ENCODE measurements around the gene TLK1.
"Not testable (repeated sequence)": the region's sequence is repeated elsewhere in the genome, so short reads cannot be mapped to it uniquely, and the experiment has no call there.

TLK1 gene

GRCh38 chr2:171104379-171104778 lies 56.3 kb downstream of the TLK1 start:
- no peaks in the 10 kb centered on the region; a peak in 1 of 20 replicates for H3K4me1 ChIP-seq
- H3K9me3 ChIP-seq (replicated peaks in 1 of 11), result peaks cover 17 to 38% (median 30%) of the 10 kb centered on the region in 11 experiments
- no peaks in the 10 kb centered on the region for H3K27me3 ChIP-seq
- TF ChIP-seq Cebpa-rat (IDR thresholded peaks at IDR 0.05), result no peak
- peaks cover 46 to 84% (median 68%) of the 10 kb centered on the region in 11 experiments for H3K36me3 ChIP-seq
- peaks cover 4 to 86% (median 38%) of the 10 kb centered on the region in 11 experiments; a peak in 16 of 22 replicates for H4K20me1 ChIP-seq
- no peak overlapping the region for H3K4me3 ChIP-seq
- H3K27ac ChIP-seq, result no peak overlapping the region
- no peak overlapping the region for H3K9ac ChIP-seq
- no peak overlapping the region for H3K4me2 ChIP-seq

DNA sequence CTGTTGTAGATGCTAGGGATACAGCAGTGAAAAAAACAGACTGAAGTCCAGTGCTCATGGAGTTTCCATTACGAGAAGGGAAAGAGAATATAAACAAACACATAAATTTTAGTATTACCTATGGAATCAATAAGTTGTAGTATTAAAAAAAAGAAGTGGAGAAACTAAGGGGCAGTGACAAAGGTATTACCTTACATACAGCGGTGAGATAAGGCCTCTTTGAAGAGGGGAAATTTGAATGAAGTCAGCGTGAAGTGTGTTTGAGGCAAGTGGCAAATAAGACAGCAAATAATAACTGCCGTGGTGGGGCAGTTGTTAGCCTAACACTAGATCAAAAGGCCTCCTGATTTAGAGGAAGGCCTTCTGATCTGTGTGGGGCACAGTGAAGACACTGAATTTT lies 57.9 kb downstream of the TLK1 start:
- peaks cover 52 to 85% (median 74%) of the 10 kb centered on the region in 11 experiments for H3K36me3 ChIP-seq
- TF ChIP-seq Cebpa-rat (IDR thresholded peaks at IDR 0.05), result no peak
- H3K4me2 ChIP-seq, result no peak overlapping the region
- H3K9ac ChIP-seq, result no peak overlapping the region
- H3K27me3 ChIP-seq, result no peaks in the 10 kb centered on the region
- peaks cover 0 to 70% (median 22%) of the 10 kb centered on the region in 11 experiments; a peak in 14 of 22 replicates for H4K20me1 ChIP-seq
- H3K9me3 ChIP-seq (replicated peaks in 1 of 11), result peaks cover 33 to 51% (median 46%) of the 10 kb centered on the region in 11 experiments
- no peak overlapping the region for H3K4me3 ChIP-seq
- no peak overlapping the region for H3K27ac ChIP-seq
- no peaks in the 10 kb centered on the region; a peak in 1 of 20 replicates for H3K4me1 ChIP-seq

GRCh38 chr2:171100370-171100769 lies 60.3 kb downstream of the TLK1 start:
- H3K9me3 ChIP-seq (replicated peaks in 1 of 11), result peaks cover 52 to 67% (median 61%) of the 10 kb centered on the region in 11 experiments
- peaks cover 46 to 82% (median 75%) of the 10 kb centered on the region in 11 experiments for H3K36me3 ChIP-seq
- H3K4me1 ChIP-seq, result no peaks in the 10 kb centered on the region
- no peak overlapping the region; a peak in 1 of 20 replicates for H3K4me3 ChIP-seq
- no peak overlapping the region for H3K27ac ChIP-seq
- TF ChIP-seq Cebpa-rat (IDR thresholded peaks at IDR 0.05), result no peak
- no peak overlapping the region for H3K4me2 ChIP-seq
- H3K9ac ChIP-seq, result no peak overlapping the region
- no peaks in the 10 kb centered on the region for H3K27me3 ChIP-seq
- peaks cover 0 to 61% (median 11%) of the 10 kb centered on the region in 11 experiments; a peak in 12 of 22 replicates for H4K20me1 ChIP-seq

- Histone ChIP-seq H3K27ac (no peak overlapping the region), H3K36me3 (peaks cover 48 to 84% (median 68%) of the 10 kb centered on the region in 11 experiments)
Observed at GRCh38 chr2:171098607-171099006, 62.1 kb downstream of the TLK1 start.

GRCh38 chr2:171095014-171095582 lies 65.6 kb downstream of the TLK1 start:
- H3K27me3 ChIP-seq, result no peaks in the 10 kb centered on the region
- H3K4me3 ChIP-seq, result no peak overlapping the region
- H3K36me3 ChIP-seq, result peaks cover 41 to 79% (median 65%) of the 10 kb centered on the region in 11 experiments
- H3K4me2 ChIP-seq, result no peak overlapping the region
- no peak overlapping the region for H3K9ac ChIP-seq
- H3K4me1 ChIP-seq, result no peaks in the 10 kb centered on the region
- peaks cover 5 to 62% (median 42%) of the 10 kb centered on the region in 11 experiments; a peak in 15 of 22 replicates for H4K20me1 ChIP-seq
- no peak overlapping the region for H3K27ac ChIP-seq
- no peak for TF ChIP-seq Cebpa-rat (IDR thresholded peaks at IDR 0.05)
- peaks cover 41 to 55% (median 45%) of the 10 kb centered on the region in 11 experiments for H3K9me3 ChIP-seq (replicated peaks in 1 of 11)

More at GRCh38 chr2:171098607-171099006, 62.1 kb downstream of the TLK1 start:
- TF ChIP-seq Cebpa-rat (IDR thresholded peaks at IDR 0.05), result no peak
- H3K4me2 ChIP-seq, result no peak overlapping the region
- no peak overlapping the region; a peak in 1 of 20 replicates for H3K4me3 ChIP-seq
- peaks cover 52 to 69% (median 59%) of the 10 kb centered on the region in 11 experiments for H3K9me3 ChIP-seq (replicated peaks in 1 of 11)
- no peak overlapping the region for H3K9ac ChIP-seq
- no peaks in the 10 kb centered on the region for H3K4me1 ChIP-seq
- H3K27me3 ChIP-seq, result no peaks in the 10 kb centered on the region
- peaks cover 0 to 61% (median 26%) of the 10 kb centered on the region in 11 experiments; a peak in 16 of 22 replicates for H4K20me1 ChIP-seq

DNA sequence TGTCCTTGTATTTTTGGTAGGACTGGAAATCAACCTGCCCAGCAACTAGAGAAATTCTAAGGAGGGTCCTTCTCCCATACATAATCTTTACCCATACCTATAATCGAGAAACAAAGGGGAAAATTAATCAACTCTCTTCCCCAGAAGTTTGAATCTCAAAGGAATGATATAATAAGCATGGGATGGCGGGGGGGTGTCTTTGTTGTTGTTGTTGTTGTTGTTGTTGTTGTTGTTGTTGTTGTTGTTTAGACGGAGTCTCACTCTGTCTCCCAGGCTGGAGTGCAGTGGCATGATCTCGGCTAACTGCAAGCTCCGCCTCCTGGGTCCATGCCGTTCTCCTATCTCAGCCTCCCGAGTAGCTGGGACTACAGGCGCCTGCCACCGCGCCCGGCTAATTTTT lies 69.2 kb downstream of the TLK1 start:
- Histone ChIP-seq H3K36me3 (peaks cover 18 to 65% (median 33%) of the 10 kb centered on the region in 11 experiments), H4K20me1 (peaks cover 18 to 95% (median 68%) of the 10 kb centered on the region in 11 experiments; a peak in 19 of 22 replicates)

GRCh38 chr2:171089489-171089888 lies 71.2 kb downstream of the TLK1 start:
- no peak overlapping the region for H3K4me3 ChIP-seq
- no peak overlapping the region for H3K27ac ChIP-seq
- peaks cover 22 to 92% (median 70%) of the 10 kb centered on the region in 11 experiments; a peak in 19 of 22 replicates for H4K20me1 ChIP-seq
- H3K9me3 ChIP-seq (replicated peaks in 1 of 11), result peaks cover 0 to 4% (median 0%) of the 10 kb centered on the region in 11 experiments; a peak in 3 of 22 replicates
- peaks cover 18 to 56% (median 28%) of the 10 kb centered on the region in 11 experiments for H3K36me3 ChIP-seq
- no peak overlapping the region for H3K4me2 ChIP-seq
- H3K27me3 ChIP-seq, result no peaks in the 10 kb centered on the region
- no peak overlapping the region for H3K9ac ChIP-seq
- H3K4me1 ChIP-seq, result peaks cover 0 to 10% (median 0%) of the 10 kb centered on the region in 10 experiments; a peak in 2 of 20 replicates
- no peak for TF ChIP-seq Cebpa-rat (IDR thresholded peaks at IDR 0.05)

More for the DNA sequence above, 69.2 kb downstream of the TLK1 start:
- H3K27ac ChIP-seq, H3K4me2 ChIP-seq, H3K4me1 ChIP-seq, H3K9ac ChIP-seq, H3K4me3 ChIP-seq, H3K27me3 ChIP-seq: not testable (repeated sequence)
- H3K9me3 ChIP-seq (replicated peaks in 1 of 11), result peaks cover 5 to 19% (median 9%) of the 10 kb centered on the region in 11 experiments; a peak in 20 of 22 replicates

DNA sequence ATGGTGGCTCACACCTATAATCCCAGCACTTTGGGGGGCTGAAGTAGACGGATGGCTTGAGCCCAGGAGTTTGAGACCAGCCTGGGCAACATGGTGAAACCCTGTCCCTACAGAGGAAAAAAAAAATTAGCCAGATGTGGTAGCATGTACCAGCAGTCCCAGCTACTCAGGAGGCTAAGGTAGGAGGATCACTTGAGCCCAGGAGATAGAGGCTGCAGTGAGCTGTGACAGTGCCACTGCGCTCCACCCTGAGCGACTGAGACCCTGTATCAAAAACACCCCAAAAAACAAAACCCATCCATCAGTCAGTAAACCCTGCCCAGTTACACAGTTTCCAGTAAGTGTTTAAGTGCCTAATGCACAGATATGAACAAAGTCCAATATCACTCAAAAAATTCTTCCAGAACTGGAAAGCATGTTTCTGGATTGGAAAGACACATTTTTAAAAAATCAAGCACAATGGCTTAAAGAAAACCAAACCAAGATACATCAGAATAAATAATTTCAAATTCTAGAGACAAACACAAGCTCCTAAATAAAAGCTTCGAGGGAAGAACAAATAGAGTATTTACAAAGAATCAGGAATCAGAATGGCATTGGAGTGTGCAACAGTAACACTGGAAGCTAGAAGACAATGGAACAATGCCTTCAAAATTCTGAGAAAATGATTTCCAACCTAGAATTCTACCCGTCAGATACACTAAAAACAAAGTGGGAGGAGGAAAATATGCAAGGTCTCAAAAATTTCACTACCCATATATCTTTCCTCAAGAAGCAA lies 72.4 kb downstream of the TLK1 start:
- peaks cover 13 to 48% (median 25%) of the 10 kb centered on the region in 11 experiments for H3K36me3 ChIP-seq
- H3K4me2 ChIP-seq, result no peak overlapping the region
- H4K20me1 ChIP-seq, result peaks cover 23 to 92% (median 70%) of the 10 kb centered on the region in 11 experiments; a peak in 19 of 22 replicates
- no peaks in the 10 kb centered on the region for H3K9me3 ChIP-seq (replicated peaks in 1 of 11)
- H3K27me3 ChIP-seq, result no peaks in the 10 kb centered on the region
- H3K4me3 ChIP-seq, result no peak overlapping the region
- H3K4me1 ChIP-seq, result peaks cover 0 to 10% (median 0%) of the 10 kb centered on the region in 10 experiments; a peak in 2 of 20 replicates
- no peak overlapping the region for H3K9ac ChIP-seq
- TF ChIP-seq Cebpa-rat (IDR thresholded peaks at IDR 0.05), result no peak
- H3K27ac ChIP-seq, result no peak overlapping the region

DNA sequence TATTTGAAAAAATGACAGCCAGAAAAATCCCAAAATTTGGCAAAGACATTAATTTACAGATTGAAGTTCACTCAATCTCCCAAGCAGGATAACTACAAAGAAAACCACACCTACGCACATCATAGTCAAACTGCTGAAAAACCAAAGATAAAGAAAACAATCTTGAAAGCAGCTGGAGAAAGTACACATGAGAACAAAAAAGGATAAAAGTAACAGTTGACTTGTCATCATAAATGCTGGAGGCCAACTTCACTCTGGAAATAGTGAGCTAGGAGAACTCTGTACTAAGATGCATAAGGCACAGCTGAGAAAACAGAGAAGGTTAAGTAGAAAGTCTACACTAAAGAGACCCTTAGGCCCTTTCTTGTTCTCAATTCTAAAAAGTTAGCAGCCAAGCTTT lies 73.1 kb downstream of the TLK1 start:
- no peak overlapping the region for H3K4me3 ChIP-seq
- no peaks in the 10 kb centered on the region for H3K9me3 ChIP-seq (replicated peaks in 1 of 11)
- peaks cover 0 to 10% (median 0%) of the 10 kb centered on the region in 10 experiments; a peak in 2 of 20 replicates for H3K4me1 ChIP-seq
- no peak overlapping the region for H3K27ac ChIP-seq
- H3K27me3 ChIP-seq, result no peaks in the 10 kb centered on the region
- H4K20me1 ChIP-seq, result peaks cover 19 to 91% (median 63%) of the 10 kb centered on the region in 11 experiments; a peak in 19 of 22 replicates
- peaks cover 13 to 47% (median 20%) of the 10 kb centered on the region in 11 experiments for H3K36me3 ChIP-seq
- no peak overlapping the region for H3K9ac ChIP-seq
- TF ChIP-seq Cebpa-rat (IDR thresholded peaks at IDR 0.05), result no peak
- H3K4me2 ChIP-seq, result no peak overlapping the region

Data from BLaER1 treated with 17β-estradiol and CSF1 and Interleukin-3, amounts not matched to agents 10 nM and 100 nM (cell line).